Natural killer cell (primary cell): ENCODE results near the gene COPRS. TPM values are rescaled to one million over a fixed set of nuclear protein-coding genes. Genes with fewer than 3 reads are reported as not detected.

Experiments
- ATAC-seq, 3 donors: fragments of 150-1000 bp in 2 of 3; fragments of 200-7000 bp in 1 of 3; cut with Tn5 transposase; 1 replicate in 1 of 3; 2 replicates in 2 of 3; pipeline ENCODE4 v1.10.0; 2021; ENCODE audit warnings: mild to moderate bottlenecking in 2 of 3, moderate library complexity in 2 of 3
- DNase-seq, 2 donors: peaks; one replicate each; pipeline versions ENCODE4 v3.0.0 to v3.0.0-alpha.2; 2013 to 2021; ENCODE audit warnings: mixed read lengths in 1 of 2
- H3K27ac ChIP-seq: one replicate; pipeline ENCODE4 v1.5.1; 2013; ENCODE audit warnings: mild to moderate bottlenecking, low read length
- H3K27me3 ChIP-seq: one replicate; pipeline ENCODE4 v1.6.1; 2013; ENCODE audit warnings: low read length; ENCODE audit not compliant: control insufficient read depth, insufficient read depth
- H3K36me3 ChIP-seq: one replicate; pipeline ENCODE4 v1.6.1; 2013; ENCODE audit warnings: low read length; ENCODE audit not compliant: control insufficient read depth, insufficient read depth
- H3K4me1 ChIP-seq: one replicate; pipeline ENCODE4 v1.6.1; 2013; ENCODE audit warnings: low read length; ENCODE audit not compliant: control insufficient read depth, insufficient read depth
- H3K4me3 ChIP-seq: one replicate; pipeline ENCODE4 v1.5.1; 2013; ENCODE audit warnings: low read length
- H3K9me3 ChIP-seq: one replicate; pipeline ENCODE4 v1.6.1; 2013; ENCODE audit warnings: low read length; ENCODE audit not compliant: control insufficient read depth, insufficient read depth
- H3K27ac Mint-ChIP-seq, 2 donors: one replicate each; pipeline ENCODE4 v1.8.0; 2022; ENCODE audit warnings: mild to moderate bottlenecking in 2 of 2, mixed read lengths in 2 of 2, moderate library complexity in 1 of 2
- H3K27me3 Mint-ChIP-seq, 2 donors: one replicate each; pipeline ENCODE4 v1.8.0; 2022; ENCODE audit warnings: low read depth in 2 of 2, mixed read lengths in 2 of 2
- H3K36me3 Mint-ChIP-seq: one replicate; pipeline ENCODE4 v1.8.0; 2022; ENCODE audit warnings: mixed read lengths
- H3K4me1 Mint-ChIP-seq, 2 donors: one replicate each; pipeline ENCODE4 v1.8.0; 2022; ENCODE audit warnings: mixed read lengths in 2 of 2
- H3K4me3 Mint-ChIP-seq: one replicate; pipeline ENCODE4 v1.8.0; 2022; ENCODE audit warnings: mild to moderate bottlenecking, moderate library complexity, mixed read lengths
- H3K9me3 Mint-ChIP-seq, 2 donors: one replicate each; pipeline ENCODE4 v1.8.0; 2022; ENCODE audit warnings: mixed read lengths in 2 of 2
- CTCF ChIP-seq: fragments of 200-600 bp; IDR thresholded peaks from one replicate; pipeline ENCODE4 v1.8.0; 2022; ENCODE audit warnings: antibody characterized with exemption
- WGBS: methylation state at CpG from one replicate; pipeline ENCODE4 v1.1.7; 2013; ENCODE audit warnings: missing lambda C conversion rate; ENCODE audit not compliant: insufficient coverage; 5-methylcytosine and 5-hydroxymethylcytosine counted together
- intact Hi-C: fragments of 100-400 bp; cut with micrococcal nuclease; formaldehyde crosslinking; loops from one replicate; pipeline ENCODE4 v1.14.2; 2022
- total RNA-seq, 4 donors: library from RNA; stranded (reverse); fragments of 120-200 nt in 1 of 4; gene quantifications; one replicate each; pipeline versions ENCODE4 v1.2.3 to v1.2.4, GENCODE V29; 2013 to 2022

The COPRS gene
- total RNA-seq, 3 donors from 2014 or later (not counting 1 experiment from before 2014, with no cell fraction given) = 3.1 to 4.9 (median 3.4) TPM

GRCh38 chr17:31877911-31878702 is 19.1 kb upstream of the COPRS start:
- H3K36me3 ChIP-seq = peaks cover 61% of the 10 kb centered on the region
- 65% methylated on average over 9 of the region's 9 CpGs for WGBS
- Mint-ChIP-seq H3K36me3 (peaks cover 9% of the 10 kb centered on the region), H3K4me1 (peaks cover 8% of the 10 kb centered on the region in 2 donors), H3K27ac (peak overlapping the region; percentile 59 to 76), H3K9me3 (no peaks in the 10 kb centered on the region), H3K4me3 (no peak overlapping the region), H3K27me3 (no peaks in the 10 kb centered on the region)
- DNase-seq (peak in 1 of 2 donors; percentile 12), ATAC-seq (peak; percentile 21 to 69 (median 37))
- no peak for TF ChIP-seq CTCF
- H3K4me1 ChIP-seq = peaks cover 11% of the 10 kb centered on the region
- H3K27me3 ChIP-seq = no peaks in the 10 kb centered on the region
- H3K27ac ChIP-seq = no peak overlapping the region
- no peak overlapping the region for H3K4me3 ChIP-seq
- intact Hi-C loops = no loop called here
- H3K9me3 ChIP-seq = no peaks in the 10 kb centered on the region

- WGBS = 96% methylated on average over 6 of the region's 6 CpGs
- intact Hi-C loops = no loop called here
- Histone ChIP-seq H3K4me1 (peaks cover 8% of the 10 kb centered on the region), H3K9me3 (no peaks in the 10 kb centered on the region), H3K27ac (no peak overlapping the region), H3K36me3 (peaks cover 61% of the 10 kb centered on the region), H3K4me3 (no peak overlapping the region), H3K27me3 (no peaks in the 10 kb centered on the region)
- Mint-ChIP-seq H3K27ac (no peak overlapping the region), H3K36me3 (peaks cover 9% of the 10 kb centered on the region), H3K4me3 (no peak overlapping the region), H3K4me1 (peaks cover 8% of the 10 kb centered on the region in 2 donors), H3K9me3 (no peaks in the 10 kb centered on the region), H3K27me3 (no peaks in the 10 kb centered on the region)
- DNase-seq (no peak), ATAC-seq (no peak)
- TF ChIP-seq CTCF = no peak
Measured at GRCh38 chr17:31877341-31877740, 18.3 kb upstream of the COPRS start.

GRCh38 chr17:31875081-31875480 is 16.0 kb upstream of the COPRS start:
- no peaks in the 10 kb centered on the region for H3K9me3 Mint-ChIP-seq
- intact Hi-C loops = no loop called here
- H3K4me3 Mint-ChIP-seq = no peak overlapping the region
- Histone ChIP-seq H3K27ac (no peak overlapping the region), H3K27me3 (no peaks in the 10 kb centered on the region), H3K4me1 (peaks cover 8% of the 10 kb centered on the region), H3K4me3 (no peak overlapping the region), H3K9me3 (no peaks in the 10 kb centered on the region), H3K36me3 (peaks cover 65% of the 10 kb centered on the region)
- H3K36me3 Mint-ChIP-seq = peaks cover 9% of the 10 kb centered on the region
- H3K4me1 Mint-ChIP-seq = peaks cover 8% of the 10 kb centered on the region in 2 donors
- ATAC-seq = no peak
- TF ChIP-seq CTCF = no peak
- H3K27ac Mint-ChIP-seq = no peak overlapping the region
- DNase-seq = no peak
- 100% methylated on average over 1 of the region's 2 CpGs for WGBS
- no peaks in the 10 kb centered on the region for H3K27me3 Mint-ChIP-seq
